Lung microvascular endothelial cell (primary cell): ENCODE measurements around the gene CITED4. TPM values are rescaled to one million over a fixed set of nuclear protein-coding genes. Genes with fewer than 3 reads are reported as not detected.
"Not testable (repeated sequence)": the region's sequence is repeated elsewhere in the genome, so short reads cannot be mapped to it uniquely, and the experiment has no call there.

ENCODE experiments used
- DNase-seq, 2 donors: peaks; one replicate each; pipeline versions ENCODE4 v3.0.0 to v3.0.0-alpha.2; 2010; ENCODE audit warnings: low read depth in 2 of 2
- total RNA-seq: library from RNA; depleted of rRNA; stranded (reverse); fragments of >200 nt; gene quantifications from 2 replicates; pipeline ENCODE4 v1.2.1, GENCODE V29; 2014

The CITED4 gene, protein sequence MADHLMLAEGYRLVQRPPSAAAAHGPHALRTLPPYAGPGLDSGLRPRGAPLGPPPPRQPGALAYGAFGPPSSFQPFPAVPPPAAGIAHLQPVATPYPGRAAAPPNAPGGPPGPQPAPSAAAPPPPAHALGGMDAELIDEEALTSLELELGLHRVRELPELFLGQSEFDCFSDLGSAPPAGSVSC
- total RNA-seq = 3.9 and 4.4 TPM in 2 replicates

DNA sequence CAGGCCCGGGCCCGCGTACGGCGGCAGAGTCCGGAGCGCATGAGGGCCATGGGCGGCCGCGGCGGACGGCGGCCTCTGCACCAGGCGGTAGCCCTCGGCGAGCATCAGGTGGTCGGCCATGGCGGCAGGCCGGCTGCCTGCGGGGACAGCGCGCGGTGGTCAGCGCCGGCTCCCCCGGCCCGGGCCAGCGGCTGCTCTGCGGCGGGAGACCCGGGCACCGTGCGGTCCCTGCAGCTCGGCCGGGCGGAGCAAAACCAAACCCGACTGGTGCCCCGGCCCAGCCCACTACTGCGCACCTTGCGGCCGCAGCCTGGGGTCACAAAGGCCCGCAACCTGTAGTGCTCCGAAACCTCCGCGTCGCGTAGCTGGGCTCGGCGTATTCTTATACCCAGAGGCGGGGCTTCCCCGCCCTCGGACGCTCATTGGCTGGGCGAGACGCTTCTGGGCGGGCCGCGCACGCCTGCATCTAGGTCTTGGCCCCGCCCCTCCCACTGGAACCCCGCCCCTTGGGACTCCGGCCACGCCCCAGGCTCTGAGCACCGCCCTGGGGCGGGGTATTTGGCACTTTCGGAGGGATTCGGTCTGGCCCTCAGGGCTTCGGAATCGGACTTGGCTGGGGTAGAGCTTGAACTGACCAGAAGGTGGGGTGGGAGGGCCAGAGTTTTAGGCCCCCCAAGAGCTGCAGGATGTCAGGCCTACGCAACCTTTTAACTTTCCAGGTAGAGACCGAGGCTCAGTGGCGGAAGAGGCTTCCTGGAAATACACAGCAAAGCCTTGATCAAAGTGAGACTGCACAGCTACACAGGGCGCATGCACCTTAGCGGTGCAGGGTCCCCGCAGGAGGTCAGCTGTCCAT lies at the start of gene CITED4:
CITED4 (minus strand) TSS at position 356 of the 856 bp plus-strand sequence; CDS start at position 120, 236 bp downstream.
- peak; percentile 93 to 95 for DNase-seq

GRCh38 chr1:40911105-40911504 lies 48.9 kb upstream of the CITED4 start:
- no peak for DNase-seq

GRCh38 chr1:40909281-40909680 lies 47.1 kb upstream of the CITED4 start:
- DNase-seq = no peak

DNA sequence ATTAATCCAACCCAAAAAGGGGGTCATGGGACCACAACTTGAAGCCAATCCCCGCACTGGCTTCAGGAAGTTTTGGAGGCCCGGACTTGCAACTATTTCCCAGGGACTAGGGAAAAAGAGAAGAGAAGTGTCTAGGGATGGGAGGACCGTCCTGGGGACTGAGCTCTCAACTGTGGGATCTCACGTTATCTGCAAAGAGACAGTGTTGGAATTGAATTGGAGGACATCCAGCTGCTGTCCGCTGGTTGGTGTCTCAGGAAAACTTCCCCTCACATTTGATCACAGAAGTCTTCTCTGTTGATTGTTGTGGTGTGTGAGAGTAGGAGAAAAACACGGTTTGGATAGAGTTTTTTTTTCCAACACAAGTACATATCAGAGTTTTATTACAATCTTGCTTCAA lies 46.2 kb upstream of the CITED4 start:
- DNase-seq = no peak

- DNase-seq = no peak
Measured at GRCh38 chr1:40907899-40908298, 45.7 kb upstream of the CITED4 start.

DNA sequence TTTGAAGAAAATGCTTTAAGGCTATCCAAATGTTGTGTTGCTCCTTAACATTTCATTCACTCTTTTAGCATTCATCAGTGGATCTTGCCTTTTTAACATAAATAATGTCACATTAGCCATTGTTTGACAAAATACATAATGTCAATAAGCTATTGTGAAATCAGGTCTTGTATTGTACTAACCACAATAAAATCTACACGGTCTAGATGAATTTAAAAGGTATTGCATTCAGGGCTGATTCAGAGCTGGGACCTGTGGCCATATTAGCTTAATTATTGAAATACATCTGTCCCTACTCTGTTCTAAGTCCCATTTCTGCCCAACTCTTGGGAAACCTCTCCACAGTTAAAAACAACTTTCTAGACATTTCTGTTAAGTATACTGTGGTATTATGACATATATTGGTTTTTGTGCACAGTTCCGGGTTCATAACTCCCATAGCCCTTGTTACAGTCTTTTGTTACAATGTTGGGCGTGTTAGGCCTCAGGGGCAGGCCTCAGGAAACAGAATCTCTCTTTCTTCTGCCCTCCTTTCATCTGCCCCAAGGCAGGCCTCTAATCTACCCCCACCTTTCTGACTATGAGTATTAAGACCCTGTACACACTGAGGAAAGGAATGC lies 44.7 kb upstream of the CITED4 start:
- DNase-seq = no peak

DNA sequence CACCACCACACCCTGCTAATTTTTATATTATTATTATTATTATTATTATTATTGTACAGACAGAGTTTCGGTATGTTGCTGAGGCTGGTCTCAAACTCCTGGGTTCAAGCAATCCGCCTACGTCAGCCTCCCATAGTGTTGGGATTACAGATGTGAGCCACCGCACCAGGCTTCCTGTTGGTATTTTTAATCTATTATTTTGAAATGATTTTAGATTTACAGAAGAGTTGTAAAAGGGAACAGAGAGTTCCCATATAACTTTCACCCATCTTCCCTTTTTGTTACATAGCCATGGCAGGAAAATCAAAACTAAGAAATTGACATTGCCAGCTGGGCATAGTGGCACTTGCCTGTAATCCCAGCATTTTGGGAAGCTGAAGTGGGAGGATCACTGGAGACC lies 42.9 kb upstream of the CITED4 start:
- no peak for DNase-seq

DNA sequence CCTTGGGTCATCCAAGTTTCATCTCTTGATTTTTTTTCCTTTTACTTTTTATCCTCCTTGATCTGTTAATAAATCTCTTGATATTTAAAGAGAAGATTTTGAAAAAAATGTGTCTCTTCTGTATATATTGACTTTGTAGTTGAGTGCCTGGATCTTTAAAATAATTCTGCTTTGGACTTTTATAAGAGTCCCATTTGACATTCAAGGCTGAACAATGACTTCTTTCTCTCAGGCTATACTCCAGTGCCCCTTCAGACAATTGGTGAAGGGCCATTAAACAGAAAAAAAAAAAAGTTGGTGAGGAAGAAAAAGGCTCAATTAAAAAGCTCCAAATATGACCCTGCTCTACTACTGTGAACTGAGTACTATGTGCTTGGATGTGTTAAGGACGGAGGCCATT lies 40.9 kb upstream of the CITED4 start:
- no peak for DNase-seq

GRCh38 chr1:40901886-40902852 lies 40.0 kb upstream of the CITED4 start:
- peak; percentile 58 to 60 for DNase-seq

DNA sequence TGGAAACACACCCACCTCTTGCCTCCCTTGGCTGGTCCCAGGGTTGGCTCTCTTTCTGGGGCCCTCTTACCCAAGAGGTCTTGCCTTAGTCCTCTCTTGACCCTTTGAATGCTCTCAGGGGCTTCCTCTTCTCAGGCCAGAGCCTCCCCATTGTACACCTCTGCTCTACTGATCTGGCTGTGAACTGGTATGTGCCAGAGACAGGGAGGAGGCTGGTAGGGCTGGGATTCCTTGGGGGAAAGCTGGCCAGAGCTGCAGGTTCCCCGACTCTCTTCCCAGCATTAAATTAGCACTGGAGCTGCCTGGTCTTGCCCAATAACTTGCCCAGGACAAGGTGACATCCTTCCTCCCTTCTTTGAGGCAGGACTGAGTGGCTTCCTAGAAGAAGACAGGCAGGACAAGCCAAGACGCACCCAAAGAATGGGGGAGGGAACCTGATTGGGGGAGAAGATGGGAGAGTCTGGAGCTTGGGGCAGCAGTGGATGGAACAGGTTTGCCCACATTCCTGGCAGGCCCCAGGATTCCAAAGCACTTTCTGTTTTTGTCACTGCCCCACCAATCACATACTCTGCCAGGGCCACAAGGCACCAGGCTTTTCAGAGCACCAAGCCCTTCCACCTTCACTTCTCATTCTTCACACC lies 37.2 kb upstream of the CITED4 start:
- DNase-seq = no peak

- DNase-seq = peak in 1 of 2 donors; percentile 83
Measured at GRCh38 chr1:40898431-40898901, 36.3 kb upstream of the CITED4 start.

DNA sequence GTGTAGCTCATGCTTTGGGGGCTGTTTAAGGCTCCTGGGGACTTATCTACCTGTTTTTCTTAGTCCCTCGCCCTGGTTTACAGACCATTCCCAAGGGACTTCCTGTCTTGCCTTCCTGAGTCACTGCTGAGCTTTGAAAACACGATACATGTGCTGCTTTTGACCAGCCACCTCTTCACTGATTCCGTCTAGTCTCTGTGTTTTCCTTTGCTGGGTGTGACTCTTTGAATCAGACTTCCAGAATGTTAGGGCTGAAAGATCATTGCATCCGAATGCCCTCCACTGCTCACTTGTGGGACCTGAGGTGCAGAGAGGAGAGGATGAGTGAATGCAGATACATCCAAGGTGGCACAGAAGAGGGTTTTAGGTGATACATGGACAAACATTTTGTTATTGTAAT lies 35.4 kb upstream of the CITED4 start:
- DNase-seq = peak in 1 of 2 donors; percentile 45

GRCh38 chr1:40896482-40896881 lies 34.3 kb upstream of the CITED4 start:
- no peak for DNase-seq

- DNase-seq = no peak
Measured at GRCh38 chr1:40895601-40896000, 33.4 kb upstream of the CITED4 start.

GRCh38 chr1:40894858-40895257 lies 32.7 kb upstream of the CITED4 start:
- not testable (repeated sequence) for DNase-seq

- no peak for DNase-seq
Measured at GRCh38 chr1:40894455-40894854, 32.3 kb upstream of the CITED4 start.

- no peak for DNase-seq
Measured at GRCh38 chr1:40893946-40894345, 31.8 kb upstream of the CITED4 start.

DNA sequence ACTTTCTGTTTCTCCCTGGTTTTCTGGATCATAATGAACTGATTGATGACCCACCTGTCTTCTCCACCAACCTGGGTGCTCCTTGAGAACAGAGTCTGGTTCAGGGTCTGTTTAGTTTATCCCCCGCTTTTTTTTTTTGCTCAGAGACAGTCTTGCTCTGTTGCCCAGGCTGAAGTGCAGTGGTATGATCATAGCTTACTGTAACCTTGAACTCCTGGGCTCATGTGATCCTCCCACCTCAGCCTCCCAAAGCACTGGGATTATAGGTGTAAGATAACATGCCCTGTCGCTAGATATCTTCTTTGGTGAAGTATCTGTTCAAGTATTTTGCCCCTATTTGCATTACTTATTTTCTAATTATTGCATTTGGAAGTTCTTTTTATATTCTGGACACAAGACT lies 30.2 kb upstream of the CITED4 start:
- no peak for DNase-seq

DNA sequence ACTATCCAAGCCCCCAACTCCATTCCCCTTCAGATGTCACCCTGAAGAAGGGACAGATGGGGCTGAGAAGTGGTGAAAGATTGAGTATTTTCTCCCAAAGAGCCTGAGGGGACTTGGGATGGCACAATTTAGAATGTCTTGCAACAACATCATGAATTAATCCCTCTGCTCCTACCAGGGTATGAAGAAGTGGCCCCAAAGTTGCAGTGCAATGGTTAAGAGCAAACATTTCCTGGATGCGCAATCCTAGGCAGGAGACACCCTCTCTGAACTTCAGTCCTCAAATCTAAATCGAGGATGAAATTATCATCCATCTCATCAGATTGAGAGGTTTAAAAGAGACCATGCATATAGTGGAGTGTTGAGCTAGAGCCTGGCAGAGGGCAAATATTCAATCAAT lies 28.6 kb upstream of the CITED4 start:
- no peak for DNase-seq

- DNase-seq = no peak
Measured at GRCh38 chr1:40887652-40888051, 25.5 kb upstream of the CITED4 start.

- DNase-seq = no peak
Measured at GRCh38 chr1:40887012-40887378, 24.8 kb upstream of the CITED4 start.
